Measurements from ENCODE around the gene C14orf119. TPM values are rescaled to one million over a fixed set of nuclear protein-coding genes. Genes with fewer than 3 reads are reported as not detected.

C14orf119 gene
- total and polyA plus RNA-seq, 9 of the 15 experiments (the other 6 are each of a cell fraction or from before 2014, with no cell fraction given): 36.7 to 251 (median 51.8) TPM

DNA sequence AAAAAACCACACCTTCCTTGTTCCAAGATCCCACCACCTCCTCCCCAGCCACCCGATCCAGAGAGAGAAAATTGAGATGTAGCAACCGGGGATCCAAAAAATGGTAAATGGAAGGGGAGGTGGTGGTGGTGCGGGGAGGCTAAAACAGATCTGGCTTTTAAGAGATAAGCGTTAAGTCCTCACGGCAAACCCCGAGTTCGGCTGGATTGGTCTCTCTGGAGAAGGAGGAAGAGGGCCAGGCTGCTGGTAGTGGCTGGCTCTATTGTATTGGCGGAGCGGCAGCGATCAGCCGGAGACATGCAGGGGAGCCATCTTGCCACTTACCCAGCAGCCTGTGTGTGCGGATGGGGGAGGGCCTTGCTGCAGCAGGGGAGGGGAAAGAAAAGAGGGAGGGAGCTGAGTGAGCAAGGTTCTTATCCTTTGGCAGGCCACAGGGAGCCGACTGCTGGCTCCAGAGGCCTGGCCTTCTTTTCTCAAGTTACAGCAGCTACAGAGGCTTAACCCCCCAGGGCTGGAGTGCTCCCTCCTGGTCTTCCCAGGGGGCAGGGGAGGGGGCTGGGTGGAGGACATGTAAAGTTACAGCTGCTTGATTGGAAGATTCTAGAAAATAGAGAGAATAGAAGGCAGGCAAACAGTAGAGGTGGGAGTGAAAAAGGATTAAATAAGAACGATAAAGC, 23.9 kb upstream of the C14orf119 start (continued):
- no peak for TF ChIP-seq TCF7L2 (IDR thresholded peaks at IDR 0.05; ENCODE audit: low read depth, low read length)
- TF ChIP-seq, protein P1, sequence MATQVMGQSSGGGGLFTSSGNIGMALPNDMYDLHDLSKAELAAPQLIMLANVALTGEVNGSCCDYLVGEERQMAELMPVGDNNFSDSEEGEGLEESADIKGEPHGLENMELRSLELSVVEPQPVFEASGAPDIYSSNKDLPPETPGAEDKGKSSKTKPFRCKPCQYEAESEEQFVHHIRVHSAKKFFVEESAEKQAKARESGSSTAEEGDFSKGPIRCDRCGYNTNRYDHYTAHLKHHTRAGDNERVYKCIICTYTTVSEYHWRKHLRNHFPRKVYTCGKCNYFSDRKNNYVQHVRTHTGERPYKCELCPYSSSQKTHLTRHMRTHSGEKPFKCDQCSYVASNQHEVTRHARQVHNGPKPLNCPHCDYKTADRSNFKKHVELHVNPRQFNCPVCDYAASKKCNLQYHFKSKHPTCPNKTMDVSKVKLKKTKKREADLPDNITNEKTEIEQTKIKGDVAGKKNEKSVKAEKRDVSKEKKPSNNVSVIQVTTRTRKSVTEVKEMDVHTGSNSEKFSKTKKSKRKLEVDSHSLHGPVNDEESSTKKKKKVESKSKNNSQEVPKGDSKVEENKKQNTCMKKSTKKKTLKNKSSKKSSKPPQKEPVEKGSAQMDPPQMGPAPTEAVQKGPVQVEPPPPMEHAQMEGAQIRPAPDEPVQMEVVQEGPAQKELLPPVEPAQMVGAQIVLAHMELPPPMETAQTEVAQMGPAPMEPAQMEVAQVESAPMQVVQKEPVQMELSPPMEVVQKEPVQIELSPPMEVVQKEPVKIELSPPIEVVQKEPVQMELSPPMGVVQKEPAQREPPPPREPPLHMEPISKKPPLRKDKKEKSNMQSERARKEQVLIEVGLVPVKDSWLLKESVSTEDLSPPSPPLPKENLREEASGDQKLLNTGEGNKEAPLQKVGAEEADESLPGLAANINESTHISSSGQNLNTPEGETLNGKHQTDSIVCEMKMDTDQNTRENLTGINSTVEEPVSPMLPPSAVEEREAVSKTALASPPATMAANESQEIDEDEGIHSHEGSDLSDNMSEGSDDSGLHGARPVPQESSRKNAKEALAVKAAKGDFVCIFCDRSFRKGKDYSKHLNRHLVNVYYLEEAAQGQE (IDR thresholded peaks at IDR 0.05; ENCODE audit: borderline replicate concordance): no peak
- TF ChIP-seq, protein P1 (CRISPR knock-in tag; IDR thresholded peaks at IDR 0.05; ENCODE audit: low read depth): no peak
- TF ChIP-seq E2F3 (CRISPR knock-in tag; IDR thresholded peaks at IDR 0.05): no peak
- TF ChIP-seq PCBP2 (IDR thresholded peaks at IDR 0.05; ENCODE audit: low read depth, low read length, poor library complexity, severe bottlenecking): no peak
- 0 out of 2 replicates have a peak, but pooled peaks have one; percentile 23 for TF ChIP-seq GATAD2A (IDR thresholded peaks at IDR 0.05)
- TF ChIP-seq, protein P2, sequence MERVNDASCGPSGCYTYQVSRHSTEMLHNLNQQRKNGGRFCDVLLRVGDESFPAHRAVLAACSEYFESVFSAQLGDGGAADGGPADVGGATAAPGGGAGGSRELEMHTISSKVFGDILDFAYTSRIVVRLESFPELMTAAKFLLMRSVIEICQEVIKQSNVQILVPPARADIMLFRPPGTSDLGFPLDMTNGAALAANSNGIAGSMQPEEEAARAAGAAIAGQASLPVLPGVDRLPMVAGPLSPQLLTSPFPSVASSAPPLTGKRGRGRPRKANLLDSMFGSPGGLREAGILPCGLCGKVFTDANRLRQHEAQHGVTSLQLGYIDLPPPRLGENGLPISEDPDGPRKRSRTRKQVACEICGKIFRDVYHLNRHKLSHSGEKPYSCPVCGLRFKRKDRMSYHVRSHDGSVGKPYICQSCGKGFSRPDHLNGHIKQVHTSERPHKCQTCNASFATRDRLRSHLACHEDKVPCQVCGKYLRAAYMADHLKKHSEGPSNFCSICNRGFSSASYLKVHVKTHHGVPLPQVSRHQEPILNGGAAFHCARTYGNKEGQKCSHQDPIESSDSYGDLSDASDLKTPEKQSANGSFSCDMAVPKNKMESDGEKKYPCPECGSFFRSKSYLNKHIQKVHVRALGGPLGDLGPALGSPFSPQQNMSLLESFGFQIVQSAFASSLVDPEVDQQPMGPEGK (CRISPR knock-in tag; IDR thresholded peaks at IDR 0.05; ENCODE audit: borderline replicate concordance): no peak
- TF ChIP-seq, protein P3, sequence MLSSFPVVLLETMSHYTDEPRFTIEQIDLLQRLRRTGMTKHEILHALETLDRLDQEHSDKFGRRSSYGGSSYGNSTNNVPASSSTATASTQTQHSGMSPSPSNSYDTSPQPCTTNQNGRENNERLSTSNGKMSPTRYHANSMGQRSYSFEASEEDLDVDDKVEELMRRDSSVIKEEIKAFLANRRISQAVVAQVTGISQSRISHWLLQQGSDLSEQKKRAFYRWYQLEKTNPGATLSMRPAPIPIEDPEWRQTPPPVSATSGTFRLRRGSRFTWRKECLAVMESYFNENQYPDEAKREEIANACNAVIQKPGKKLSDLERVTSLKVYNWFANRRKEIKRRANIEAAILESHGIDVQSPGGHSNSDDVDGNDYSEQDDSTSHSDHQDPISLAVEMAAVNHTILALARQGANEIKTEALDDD (IDR thresholded peaks at IDR 0.05): no peak
- TF ChIP-seq, protein P4, sequence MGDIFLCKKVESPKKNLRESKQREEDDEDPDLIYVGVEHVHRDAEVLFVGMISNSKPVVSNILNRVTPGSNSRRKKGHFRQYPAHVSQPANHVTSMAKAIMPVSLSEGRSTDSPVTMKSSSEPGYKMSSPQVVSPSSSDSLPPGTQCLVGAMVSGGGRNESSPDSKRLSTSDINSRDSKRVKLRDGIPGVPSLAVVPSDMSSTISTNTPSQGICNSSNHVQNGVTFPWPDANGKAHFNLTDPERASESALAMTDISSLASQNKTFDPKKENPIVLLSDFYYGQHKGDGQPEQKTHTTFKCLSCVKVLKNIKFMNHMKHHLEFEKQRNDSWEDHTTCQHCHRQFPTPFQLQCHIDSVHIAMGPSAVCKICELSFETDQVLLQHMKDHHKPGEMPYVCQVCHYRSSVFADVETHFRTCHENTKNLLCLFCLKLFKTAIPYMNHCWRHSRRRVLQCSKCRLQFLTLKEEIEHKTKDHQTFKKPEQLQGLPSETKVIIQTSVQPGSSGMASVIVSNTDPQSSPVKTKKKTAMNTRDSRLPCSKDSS (IDR thresholded peaks at IDR 0.05; ENCODE audit: low read depth, partially characterized antibody): no peak
- no peak for TF ChIP-seq NR2F6 (CRISPR knock-in tag; IDR thresholded peaks at IDR 0.05)
- peak; percentile 82 to 87; a peak in 3 of 4 replicates for TF ChIP-seq MAZ (CRISPR knock-in tag; conservative IDR thresholded peaks at IDR 0.05 in 1 of 2, IDR thresholded peaks at IDR 0.05 in 1 of 2)
- no peak for TF ChIP-seq GTF2A2 (tag; IDR thresholded peaks at IDR 0.05)
- TF ChIP-seq, protein P5, sequence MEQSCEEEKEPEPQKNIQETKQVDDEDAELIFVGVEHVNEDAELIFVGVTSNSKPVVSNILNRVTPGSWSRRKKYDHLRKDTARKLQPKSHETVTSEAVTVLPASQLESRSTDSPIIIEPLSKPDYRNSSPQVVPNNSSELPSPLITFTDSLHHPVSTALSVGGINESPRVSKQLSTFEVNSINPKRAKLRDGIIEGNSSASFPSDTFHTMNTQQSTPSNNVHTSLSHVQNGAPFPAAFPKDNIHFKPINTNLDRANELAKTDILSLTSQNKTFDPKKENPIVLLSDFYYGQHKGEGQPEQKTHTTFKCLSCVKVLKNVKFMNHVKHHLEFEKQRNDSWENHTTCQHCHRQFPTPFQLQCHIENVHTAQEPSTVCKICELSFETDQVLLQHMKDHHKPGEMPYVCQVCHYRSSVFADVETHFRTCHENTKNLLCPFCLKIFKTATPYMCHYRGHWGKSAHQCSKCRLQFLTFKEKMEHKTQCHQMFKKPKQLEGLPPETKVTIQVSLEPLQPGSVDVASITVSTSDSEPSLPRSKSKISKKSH (CRISPR knock-in tag; IDR thresholded peaks at IDR 0.05): no peak

All from K562 (cell line).